GM20000 (cell line): ENCODE results near the gene BCAP31.

Experiments
- DNase-seq: peaks from one replicate; pipeline ENCODE4 v3.0.0; 2012; ENCODE audit warnings: low spot score
- TF ChIP-seq, protein P1 (sequence below): IDR thresholded peaks from 2 replicates; pipeline ENCODE4 v1.5.1; 2012; ENCODE audit warnings: mild to moderate bottlenecking, control low read depth; ENCODE audit errors: extremely low read depth, missing control alignments

BCAP31 gene

DNA sequence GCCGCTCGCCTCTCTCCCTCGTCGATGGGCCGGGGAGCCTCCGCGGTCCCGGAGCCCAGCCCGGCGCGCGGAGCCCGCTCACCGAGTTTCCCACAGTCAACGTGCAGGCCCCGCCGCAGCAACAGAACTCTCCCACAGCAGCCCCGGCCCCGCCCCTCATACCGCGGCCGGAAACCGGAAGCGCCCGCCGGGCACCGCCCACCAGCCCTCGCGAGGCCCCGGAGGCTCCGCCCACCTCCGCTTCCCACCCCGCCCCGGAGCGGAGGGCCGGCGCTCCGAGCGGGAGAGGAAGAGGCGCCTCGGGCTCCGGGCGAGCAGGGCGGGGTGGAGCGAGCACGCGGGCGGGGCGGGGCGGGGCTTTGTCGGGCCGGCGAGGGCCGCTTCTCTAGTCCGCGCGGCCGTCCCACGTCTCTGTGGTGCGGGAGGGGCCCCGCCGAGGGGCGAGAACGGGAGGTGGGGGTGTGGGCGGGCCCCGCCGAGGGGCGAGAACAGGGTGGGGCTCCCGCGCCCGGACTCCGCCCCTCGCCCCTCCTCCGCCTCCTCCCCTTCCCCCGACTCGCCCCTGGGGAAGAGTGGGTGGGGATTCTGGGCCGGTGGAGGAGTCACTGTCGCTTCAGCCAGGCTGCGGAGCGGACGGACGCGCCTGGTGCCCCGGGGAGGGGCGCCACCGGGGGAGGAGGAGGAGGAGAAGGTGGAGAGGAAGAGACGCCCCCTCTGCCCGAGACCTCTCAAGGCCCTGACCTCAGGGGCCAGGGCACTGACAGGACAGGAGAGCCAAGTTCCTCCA lies at the start of gene BCAP31, which contains the start of gene ABCD1:
TSS of gene BCAP31 (minus strand) at position 136 of the 787 bp plus-strand sequence. CDS start 1,143 bp downstream, outside the sequence.
TSS of gene ABCD1 (plus strand) at position 605 of the 787 bp plus-strand sequence. CDS start 411 bp downstream, outside the sequence.
- DNase-seq: peak; percentile 97
- TF ChIP-seq, protein P1, sequence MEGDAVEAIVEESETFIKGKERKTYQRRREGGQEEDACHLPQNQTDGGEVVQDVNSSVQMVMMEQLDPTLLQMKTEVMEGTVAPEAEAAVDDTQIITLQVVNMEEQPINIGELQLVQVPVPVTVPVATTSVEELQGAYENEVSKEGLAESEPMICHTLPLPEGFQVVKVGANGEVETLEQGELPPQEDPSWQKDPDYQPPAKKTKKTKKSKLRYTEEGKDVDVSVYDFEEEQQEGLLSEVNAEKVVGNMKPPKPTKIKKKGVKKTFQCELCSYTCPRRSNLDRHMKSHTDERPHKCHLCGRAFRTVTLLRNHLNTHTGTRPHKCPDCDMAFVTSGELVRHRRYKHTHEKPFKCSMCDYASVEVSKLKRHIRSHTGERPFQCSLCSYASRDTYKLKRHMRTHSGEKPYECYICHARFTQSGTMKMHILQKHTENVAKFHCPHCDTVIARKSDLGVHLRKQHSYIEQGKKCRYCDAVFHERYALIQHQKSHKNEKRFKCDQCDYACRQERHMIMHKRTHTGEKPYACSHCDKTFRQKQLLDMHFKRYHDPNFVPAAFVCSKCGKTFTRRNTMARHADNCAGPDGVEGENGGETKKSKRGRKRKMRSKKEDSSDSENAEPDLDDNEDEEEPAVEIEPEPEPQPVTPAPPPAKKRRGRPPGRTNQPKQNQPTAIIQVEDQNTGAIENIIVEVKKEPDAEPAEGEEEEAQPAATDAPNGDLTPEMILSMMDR: no peak

DNA sequence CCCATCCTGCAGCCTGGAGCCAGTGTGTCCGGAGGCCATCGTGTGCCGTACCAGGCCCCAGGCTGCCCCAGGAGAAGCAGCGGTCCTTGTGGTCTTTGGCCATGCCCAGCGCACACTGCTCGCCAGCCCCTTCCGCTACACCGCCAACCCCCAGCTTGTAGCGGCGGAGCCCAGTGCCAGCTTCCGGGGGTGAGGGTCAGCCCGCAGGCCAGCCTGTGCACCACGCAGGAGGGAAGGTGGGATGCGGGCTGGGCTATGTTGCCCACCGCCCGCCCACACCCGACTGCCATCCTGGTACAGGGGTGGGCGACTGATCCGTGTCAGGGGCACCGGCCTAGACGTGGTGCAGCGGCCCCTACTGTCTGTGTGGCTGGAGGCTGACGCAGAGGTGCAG lies 49.0 kb upstream of the BCAP31 start:
- DNase-seq: no peak
- TF ChIP-seq, protein P1: no peak

DNA sequence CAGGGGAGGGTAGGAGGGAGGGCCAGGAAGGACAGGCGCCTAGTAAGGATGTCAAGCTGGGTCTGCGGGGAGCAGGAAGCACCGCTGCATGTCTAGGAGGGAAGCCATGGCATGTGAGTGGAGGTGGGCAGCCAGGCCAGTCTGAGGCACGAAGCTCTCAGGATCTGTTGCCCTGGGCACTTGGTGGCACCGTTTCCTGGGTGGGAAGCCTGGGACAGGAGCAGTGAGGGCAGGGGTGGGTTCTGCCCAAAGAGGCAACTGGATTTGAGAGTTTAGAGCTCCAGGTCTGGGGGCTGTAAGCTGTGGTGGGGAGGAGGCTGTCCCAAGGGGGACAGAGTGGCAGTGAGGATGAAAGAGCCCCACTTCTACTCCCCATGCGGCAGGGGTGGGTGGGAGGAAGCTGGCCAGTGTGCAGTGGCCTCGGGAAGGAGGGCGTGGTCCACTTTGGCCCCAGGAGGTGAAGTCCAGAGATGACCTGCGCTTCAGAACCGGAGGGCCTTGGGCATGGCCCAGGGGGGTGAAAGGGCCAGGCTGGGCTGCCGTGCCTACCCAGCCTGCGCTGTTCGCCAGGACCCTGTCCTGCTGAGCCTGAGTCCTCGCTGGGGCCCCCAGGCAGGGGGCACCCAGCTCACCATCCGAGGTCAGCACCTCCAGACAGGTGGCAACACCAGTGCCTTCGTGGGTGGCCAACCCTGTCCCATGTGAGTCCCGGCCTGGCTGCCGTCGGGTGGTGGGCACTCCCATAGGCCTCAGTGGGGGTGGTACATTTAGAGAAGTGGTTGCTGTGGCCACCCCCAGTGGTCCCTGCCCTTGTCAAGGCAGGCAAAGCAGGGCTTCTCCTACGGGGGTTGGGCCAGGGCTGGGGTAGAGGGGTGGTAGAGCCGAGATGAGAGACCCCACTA lies 48.4 kb upstream of the BCAP31 start:
- no peak for DNase-seq
- TF ChIP-seq, protein P1: no peak

DNA sequence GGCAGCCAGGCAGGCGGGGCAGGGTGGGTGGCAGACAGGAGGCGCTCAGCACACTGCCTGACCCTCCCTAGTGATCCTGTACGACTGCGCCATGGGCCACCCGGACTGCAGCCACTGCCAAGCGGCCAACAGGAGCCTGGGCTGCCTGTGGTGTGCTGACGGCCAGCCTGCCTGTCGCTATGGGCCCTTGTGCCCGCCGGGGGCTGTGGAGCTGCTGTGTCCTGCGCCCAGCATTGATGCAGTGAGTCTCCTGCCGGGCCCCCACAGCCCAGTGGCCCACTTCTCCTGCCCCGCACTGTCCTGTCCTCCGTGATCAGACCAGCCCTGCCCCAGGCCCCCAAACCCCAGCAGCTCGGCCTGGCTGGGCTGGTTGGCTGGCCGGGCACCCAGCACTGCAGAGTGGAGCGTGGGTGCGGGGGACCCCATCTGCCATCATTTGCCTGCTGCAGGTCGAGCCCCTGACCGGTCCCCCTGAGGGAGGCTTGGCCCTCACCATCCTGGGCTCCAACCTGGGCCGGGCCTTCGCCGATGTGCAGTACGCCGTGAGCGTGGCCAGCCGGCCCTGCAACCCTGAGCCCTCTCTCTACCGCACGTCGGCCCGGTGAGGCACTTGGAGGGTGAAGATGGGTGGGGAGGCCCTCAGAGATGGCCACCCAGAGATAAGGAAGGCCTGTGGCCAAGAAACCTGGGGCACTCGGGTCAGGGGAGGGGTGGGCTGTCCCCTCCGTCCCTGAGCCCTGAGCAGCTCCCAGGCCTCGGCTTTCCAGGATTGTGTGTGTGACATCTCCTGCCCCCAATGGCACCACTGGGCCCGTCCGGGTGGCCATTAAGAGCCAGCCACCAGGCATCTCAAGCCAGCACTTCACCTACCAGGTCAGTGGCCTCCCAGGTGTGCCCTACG lies 47.5 kb upstream of the BCAP31 start:
- TF ChIP-seq, protein P1: no peak

DNA sequence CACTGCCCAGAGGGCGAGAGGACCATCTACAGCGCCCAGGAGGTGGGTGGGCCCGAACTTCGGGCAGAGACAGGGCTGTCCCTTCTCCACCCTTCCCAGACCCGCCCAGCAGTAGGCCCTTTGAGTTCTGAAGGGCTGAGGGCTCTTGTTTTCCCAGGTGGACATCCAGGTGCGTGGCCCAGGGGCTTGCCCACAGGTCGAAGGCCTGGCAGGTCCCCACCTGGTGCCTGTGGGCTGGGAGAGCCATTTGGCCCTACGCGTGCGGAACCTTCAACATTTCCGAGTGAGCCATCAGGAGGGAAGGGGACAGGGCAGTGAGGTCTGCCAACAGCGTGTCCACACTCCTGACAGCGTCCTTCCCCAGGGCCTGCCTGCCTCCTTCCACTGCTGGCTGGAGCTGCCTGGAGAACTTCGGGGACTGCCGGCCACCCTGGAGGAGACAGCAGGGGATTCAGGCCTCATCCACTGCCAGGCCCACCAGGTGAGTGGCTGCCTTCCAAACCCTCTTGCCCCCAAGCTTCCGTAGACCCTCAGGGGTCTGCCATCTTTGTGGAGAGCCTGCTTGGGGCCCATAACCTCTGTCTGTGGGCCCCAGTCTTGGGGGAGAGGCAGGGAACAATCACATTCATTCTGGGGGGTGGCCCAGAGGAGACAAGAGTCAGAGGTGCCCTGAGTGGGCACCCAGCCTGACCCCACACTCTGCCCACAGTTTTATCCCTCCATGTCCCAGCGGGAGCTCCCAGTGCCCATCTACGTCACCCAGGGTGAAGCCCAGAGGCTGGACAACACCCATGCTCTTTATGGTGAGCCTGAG lies 46.6 kb upstream of the BCAP31 start:
- DNase-seq: peak; percentile 5

More for the DNA sequence above, 47.5 kb upstream of the BCAP31 start:
- peak; percentile 11 for DNase-seq

More for the DNA sequence above, 46.6 kb upstream of the BCAP31 start:
- TF ChIP-seq, protein P1: no peak
